ENCODE measurements around the gene SRSF4. TPM values are rescaled to one million over a fixed set of nuclear protein-coding genes. Genes with fewer than 3 reads are reported as not detected.

SRSF4 gene
- polyA plus RNA-seq, 1 donor: 149 TPM

GRCh38 chr1:29099286-29099685 is 82.4 kb downstream of the SRSF4 start:
- DNase-seq: no peak
- Histone ChIP-seq H3K27me3 (ENCODE audit: control insufficient read depth, insufficient read depth, low read length) (no peaks in the 10 kb centered on the region), H3K4me1 (ENCODE audit: control insufficient read depth, insufficient read depth, low read length) (no peaks in the 10 kb centered on the region), H3K4me3 (ENCODE audit: low read length) (no peak overlapping the region), H3K36me3 (ENCODE audit: control insufficient read depth, insufficient read depth, low read length) (peaks cover 31% of the 10 kb centered on the region), H3K9me3 (ENCODE audit: control insufficient read depth, low read depth, low read length) (no peaks in the 10 kb centered on the region), H3K27ac (ENCODE audit: low read length) (no peak overlapping the region)
- 93% methylated on average over 2 of the region's 4 CpGs for WGBS (ENCODE audit: insufficient coverage, low lambda C conversion rate)

Other genes starting within 250 kb of the SRSF4 start
- 5.9 TPM for gene TMEM200B, start 58.0 kb downstream of the SRSF4 start, polyA plus RNA-seq
- 23.8 TPM for gene MECR, start 49.0 kb upstream of the SRSF4 start, polyA plus RNA-seq
- 17.6 TPM for gene PTPRU, start 54.6 kb upstream of the SRSF4 start, polyA plus RNA-seq